Measurements from ENCODE around the gene SGO1.

DNA sequence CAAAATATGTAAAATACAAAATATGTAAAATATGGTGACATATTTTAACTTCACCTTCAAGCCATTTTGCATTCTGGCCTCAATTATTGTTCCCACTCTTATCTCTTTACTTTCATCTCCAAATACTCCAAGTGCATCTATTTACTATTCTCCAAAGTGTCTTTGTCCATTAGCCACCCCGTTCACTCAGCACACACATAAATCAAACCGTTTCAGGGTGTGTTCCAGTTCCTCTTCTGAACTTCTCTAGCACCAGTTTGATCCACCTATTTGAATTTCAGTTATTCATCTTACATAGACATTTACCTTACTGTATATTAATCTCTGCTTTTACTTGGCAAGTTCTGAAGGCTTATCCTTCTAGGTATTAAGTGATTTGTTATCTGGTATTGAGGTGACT is 45.1 kb downstream of the SGO1 start:
- TF ChIP-seq, protein P1, sequence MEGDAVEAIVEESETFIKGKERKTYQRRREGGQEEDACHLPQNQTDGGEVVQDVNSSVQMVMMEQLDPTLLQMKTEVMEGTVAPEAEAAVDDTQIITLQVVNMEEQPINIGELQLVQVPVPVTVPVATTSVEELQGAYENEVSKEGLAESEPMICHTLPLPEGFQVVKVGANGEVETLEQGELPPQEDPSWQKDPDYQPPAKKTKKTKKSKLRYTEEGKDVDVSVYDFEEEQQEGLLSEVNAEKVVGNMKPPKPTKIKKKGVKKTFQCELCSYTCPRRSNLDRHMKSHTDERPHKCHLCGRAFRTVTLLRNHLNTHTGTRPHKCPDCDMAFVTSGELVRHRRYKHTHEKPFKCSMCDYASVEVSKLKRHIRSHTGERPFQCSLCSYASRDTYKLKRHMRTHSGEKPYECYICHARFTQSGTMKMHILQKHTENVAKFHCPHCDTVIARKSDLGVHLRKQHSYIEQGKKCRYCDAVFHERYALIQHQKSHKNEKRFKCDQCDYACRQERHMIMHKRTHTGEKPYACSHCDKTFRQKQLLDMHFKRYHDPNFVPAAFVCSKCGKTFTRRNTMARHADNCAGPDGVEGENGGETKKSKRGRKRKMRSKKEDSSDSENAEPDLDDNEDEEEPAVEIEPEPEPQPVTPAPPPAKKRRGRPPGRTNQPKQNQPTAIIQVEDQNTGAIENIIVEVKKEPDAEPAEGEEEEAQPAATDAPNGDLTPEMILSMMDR (IDR thresholded peaks at IDR 0.05) = no peak
- no peak for TF ChIP-seq POLR2A (IDR thresholded peaks at IDR 0.05)

Measured in Peyer's patch (tissue), 4 donors.